Activated naive CD8-positive, alpha-beta T cell treated with anti-CD3 and anti-CD28 coated beads for 36 hours (primary cell): ENCODE measurements around the gene C1D. TPM values are rescaled to one million over a fixed set of nuclear protein-coding genes. Genes with fewer than 3 reads are reported as not detected.
"Not testable (repeated sequence)": the region's sequence is repeated elsewhere in the genome, so short reads cannot be mapped to it uniquely, and the experiment has no call there.

Experiments used
- DNase-seq: peaks from one replicate; pipeline ENCODE4 v3.0.0; 2021
- H3K27ac Mint-ChIP-seq: one replicate; pipeline ENCODE4 v1.8.0; 2022; ENCODE audit warnings: mild to moderate bottlenecking, moderate library complexity, mixed read lengths
- H3K27me3 Mint-ChIP-seq: one replicate; pipeline ENCODE4 v1.8.0; 2022; ENCODE audit warnings: mild to moderate bottlenecking, mixed read lengths
- H3K36me3 Mint-ChIP-seq: one replicate; pipeline ENCODE4 v1.8.0; 2021; ENCODE audit warnings: mild to moderate bottlenecking, mixed read lengths
- H3K4me1 Mint-ChIP-seq: one replicate; pipeline ENCODE4 v1.8.0; 2021; ENCODE audit warnings: mixed read lengths
- H3K4me3 Mint-ChIP-seq: one replicate; pipeline ENCODE4 v1.8.0; 2022; ENCODE audit warnings: mild to moderate bottlenecking, moderate library complexity, mixed read lengths
- H3K9me3 Mint-ChIP-seq: one replicate; pipeline ENCODE4 v1.8.0; 2022; ENCODE audit warnings: mixed read lengths
- total RNA-seq, 2 experiments: library from RNA; stranded (reverse); gene quantifications; one replicate each; pipeline ENCODE4 v1.2.3, GENCODE V29; 2021

C1D gene
- total RNA-seq, 2 experiments from 2014 or later, result 34.1 to 39.6 TPM

GRCh38 chr2:68086166-68086565 is 23.4 kb upstream of the C1D start:
- H3K27ac Mint-ChIP-seq, result no peak overlapping the region
- H3K9me3 Mint-ChIP-seq, result no peaks in the 10 kb centered on the region

GRCh38 chr2:68083346-68083745 is 20.5 kb upstream of the C1D start:
- Mint-ChIP-seq H3K36me3 (no peaks in the 10 kb centered on the region), H3K9me3 (no peaks in the 10 kb centered on the region), H3K4me1 (no peaks in the 10 kb centered on the region), H3K27me3 (no peaks in the 10 kb centered on the region), H3K4me3 (no peak overlapping the region), H3K27ac (no peak overlapping the region)
- DNase-seq, result no peak

More at GRCh38 chr2:68086166-68086565, 23.4 kb upstream of the C1D start:
- Mint-ChIP-seq H3K36me3 (no peaks in the 10 kb centered on the region), H3K27me3 (no peaks in the 10 kb centered on the region), H3K4me1 (peaks cover 8% of the 10 kb centered on the region), H3K4me3 (no peak overlapping the region)
- DNase-seq, result no peak

GRCh38 chr2:68074050-68074449 is 11.2 kb upstream of the C1D start:
- Mint-ChIP-seq H3K36me3 (no peaks in the 10 kb centered on the region), H3K9me3 (no peaks in the 10 kb centered on the region), H3K27ac (no peak overlapping the region), H3K27me3 (no peaks in the 10 kb centered on the region), H3K4me1 (no peaks in the 10 kb centered on the region), H3K4me3 (no peak overlapping the region)
- DNase-seq, result no peak

GRCh38 chr2:68063797-68064646 is 1.2 kb upstream of the C1D start:
- not testable (repeated sequence) for H3K27me3 Mint-ChIP-seq, H3K27ac Mint-ChIP-seq, H3K9me3 Mint-ChIP-seq, DNase-seq, H3K4me3 Mint-ChIP-seq, H3K36me3 Mint-ChIP-seq
- peaks cover 20% of the 10 kb centered on the region for H3K4me1 Mint-ChIP-seq

GRCh38 chr2:68060652-68061051 is 2.2 kb downstream of the C1D start:
- H3K4me1 Mint-ChIP-seq, result peaks cover 32% of the 10 kb centered on the region

GRCh38 chr2:68059784-68060525 is 2.8 kb downstream of the C1D start:
- Mint-ChIP-seq H3K27me3 (no peaks in the 10 kb centered on the region), H3K4me1 (peaks cover 37% of the 10 kb centered on the region), H3K4me3 (no peak overlapping the region), H3K27ac (no peak overlapping the region), H3K36me3 (no peaks in the 10 kb centered on the region), H3K9me3 (no peaks in the 10 kb centered on the region)
- no peak for DNase-seq

More at GRCh38 chr2:68060652-68061051, 2.2 kb downstream of the C1D start:
- no peaks in the 10 kb centered on the region for H3K27me3 Mint-ChIP-seq
- H3K27ac Mint-ChIP-seq, result no peak overlapping the region
- no peak for DNase-seq
- no peaks in the 10 kb centered on the region for H3K9me3 Mint-ChIP-seq
- no peak overlapping the region for H3K4me3 Mint-ChIP-seq
- H3K36me3 Mint-ChIP-seq, result no peaks in the 10 kb centered on the region

GRCh38 chr2:68057658-68058396 is 5.0 kb downstream of the C1D start:
- no peak overlapping the region for H3K27ac Mint-ChIP-seq
- peaks cover 52% of the 10 kb centered on the region for H3K4me1 Mint-ChIP-seq
- H3K9me3 Mint-ChIP-seq, result no peaks in the 10 kb centered on the region
- H3K4me3 Mint-ChIP-seq, result no peak overlapping the region
- DNase-seq, result no peak
- no peaks in the 10 kb centered on the region for H3K27me3 Mint-ChIP-seq
- H3K36me3 Mint-ChIP-seq, result no peaks in the 10 kb centered on the region

- H3K4me3 Mint-ChIP-seq, result no peak overlapping the region
- no peaks in the 10 kb centered on the region for H3K27me3 Mint-ChIP-seq
- peaks cover 35% of the 10 kb centered on the region for H3K4me1 Mint-ChIP-seq
- no peak overlapping the region for H3K27ac Mint-ChIP-seq
- no peaks in the 10 kb centered on the region for H3K9me3 Mint-ChIP-seq
- peaks cover 3% of the 10 kb centered on the region for H3K36me3 Mint-ChIP-seq
- DNase-seq, result no peak
Measured at GRCh38 chr2:68052717-68053422, 9.9 kb downstream of the C1D start.

GRCh38 chr2:68050353-68050752 is 12.5 kb downstream of the C1D start:
- H3K27ac Mint-ChIP-seq, result no peak overlapping the region

GRCh38 chr2:68046642-68047240 is 16.1 kb downstream of the C1D start:
- Mint-ChIP-seq H3K36me3 (peaks cover 6% of the 10 kb centered on the region), H3K9me3 (no peaks in the 10 kb centered on the region), H3K4me1 (peaks cover 9% of the 10 kb centered on the region), H3K4me3 (no peak overlapping the region), H3K27ac (no peak overlapping the region), H3K27me3 (no peaks in the 10 kb centered on the region)
- DNase-seq, result no peak

More at GRCh38 chr2:68050353-68050752, 12.5 kb downstream of the C1D start:
- H3K4me3 Mint-ChIP-seq, result no peak overlapping the region
- no peaks in the 10 kb centered on the region for H3K9me3 Mint-ChIP-seq
- peaks cover 5% of the 10 kb centered on the region for H3K36me3 Mint-ChIP-seq
- H3K27me3 Mint-ChIP-seq, result no peaks in the 10 kb centered on the region
- peaks cover 31% of the 10 kb centered on the region for H3K4me1 Mint-ChIP-seq
- no peak for DNase-seq

GRCh38 chr2:68046224-68046623 is 16.6 kb downstream of the C1D start:
- no peak overlapping the region for H3K4me3 Mint-ChIP-seq
- no peaks in the 10 kb centered on the region for H3K9me3 Mint-ChIP-seq
- no peak overlapping the region for H3K27ac Mint-ChIP-seq
- H3K4me1 Mint-ChIP-seq, result peaks cover 6% of the 10 kb centered on the region
- H3K36me3 Mint-ChIP-seq, result peaks cover 5% of the 10 kb centered on the region
- H3K27me3 Mint-ChIP-seq, result no peaks in the 10 kb centered on the region
- DNase-seq, result no peak

- Mint-ChIP-seq H3K9me3 (no peaks in the 10 kb centered on the region), H3K27ac (no peak overlapping the region), H3K4me1 (peaks cover 4% of the 10 kb centered on the region), H3K4me3 (no peak overlapping the region), H3K36me3 (peaks cover 5% of the 10 kb centered on the region), H3K27me3 (no peaks in the 10 kb centered on the region)
- no peak for DNase-seq
Measured at GRCh38 chr2:68045342-68045741, 17.5 kb downstream of the C1D start.

- Mint-ChIP-seq H3K4me3 (no peak overlapping the region), H3K27ac (no peak overlapping the region), H3K9me3 (no peaks in the 10 kb centered on the region), H3K36me3 (peaks cover 5% of the 10 kb centered on the region), H3K27me3 (no peaks in the 10 kb centered on the region), H3K4me1 (no peaks in the 10 kb centered on the region)
- DNase-seq, result no peak
Measured at GRCh38 chr2:68044099-68044498, 18.7 kb downstream of the C1D start.

GRCh38 chr2:68043695-68044094 is 19.1 kb downstream of the C1D start:
- Mint-ChIP-seq H3K27ac (no peak overlapping the region), H3K4me3 (no peak overlapping the region), H3K9me3 (no peaks in the 10 kb centered on the region), H3K4me1 (no peaks in the 10 kb centered on the region), H3K27me3 (no peaks in the 10 kb centered on the region), H3K36me3 (peaks cover 4% of the 10 kb centered on the region)
- DNase-seq, result no peak
